Measurements from ENCODE around the gene HAND2.

HAND2 gene

DNA sequence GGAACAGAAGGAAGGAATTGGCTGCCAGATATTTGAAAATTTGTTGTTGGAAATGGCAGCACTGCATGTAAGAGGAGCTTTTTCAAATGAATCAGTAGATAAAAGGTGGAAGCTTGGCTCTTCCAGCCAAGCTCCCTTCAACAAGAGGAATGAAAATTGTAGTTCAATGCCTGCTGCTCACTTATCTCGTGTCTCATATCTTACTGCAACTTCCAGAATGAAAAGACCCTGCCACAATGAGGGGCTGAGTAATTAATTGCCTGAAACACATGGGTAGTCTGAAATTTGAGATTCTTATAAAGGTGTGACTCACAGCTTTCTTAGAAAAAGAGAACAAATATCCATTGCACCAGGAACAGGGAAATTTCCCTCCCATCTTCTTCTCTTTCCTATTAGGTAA is 53.0 kb downstream of the HAND2 start:
- no peak for DNase-seq (ENCODE audit: low read depth in 2 of 2)
